A673 (cell line): ENCODE results near the gene PROK2.

Source experiments
- CTCF ChIP-seq: fragments of 300-800, 200-600 bp; sonication (generic); conservative IDR thresholded peaks from 2 replicates; pipeline ENCODE4 v1.5.1; 2017; ENCODE audit warnings: low read depth, mild to moderate bottlenecking, antibody characterized with exemption, low read length, moderate library complexity, mixed read lengths
- EZH2 ChIP-seq: fragments of 200-600 bp; sonication (generic); IDR thresholded peaks from 2 replicates; pipeline ENCODE4 v1.6.1; 2017; ENCODE audit warnings: borderline replicate concordance, low read depth, mild to moderate bottlenecking, mixed read lengths, antibody characterized with exemption, low read length; ENCODE audit not compliant: poor library complexity, severe bottlenecking

GRCh38 chr3:71776538-71776937 lies 8.4 kb downstream of the PROK2 start:
- TF ChIP-seq EZH2: no peak
- no peak for TF ChIP-seq CTCF
